ENCODE measurements around the gene ZGPAT.

GRCh38 chr20:63664861-63665594, 42.8 kb upstream of the ZGPAT start:
- TF ChIP-seq CTCF (IDR thresholded peaks at IDR 0.05) (no peak), SIN3A (IDR thresholded peaks at IDR 0.05; ENCODE audit: borderline replicate concordance, insufficient read depth, low read depth, low read length) (no peak), POLR2AphosphoS5 (IDR thresholded peaks at IDR 0.05; ENCODE audit: low read depth, low read length) (no peak), TCF7L2 (IDR thresholded peaks at IDR 0.05; ENCODE audit: low read depth, low read length) (no peak)
- TF ChIP-seq, protein P1, sequence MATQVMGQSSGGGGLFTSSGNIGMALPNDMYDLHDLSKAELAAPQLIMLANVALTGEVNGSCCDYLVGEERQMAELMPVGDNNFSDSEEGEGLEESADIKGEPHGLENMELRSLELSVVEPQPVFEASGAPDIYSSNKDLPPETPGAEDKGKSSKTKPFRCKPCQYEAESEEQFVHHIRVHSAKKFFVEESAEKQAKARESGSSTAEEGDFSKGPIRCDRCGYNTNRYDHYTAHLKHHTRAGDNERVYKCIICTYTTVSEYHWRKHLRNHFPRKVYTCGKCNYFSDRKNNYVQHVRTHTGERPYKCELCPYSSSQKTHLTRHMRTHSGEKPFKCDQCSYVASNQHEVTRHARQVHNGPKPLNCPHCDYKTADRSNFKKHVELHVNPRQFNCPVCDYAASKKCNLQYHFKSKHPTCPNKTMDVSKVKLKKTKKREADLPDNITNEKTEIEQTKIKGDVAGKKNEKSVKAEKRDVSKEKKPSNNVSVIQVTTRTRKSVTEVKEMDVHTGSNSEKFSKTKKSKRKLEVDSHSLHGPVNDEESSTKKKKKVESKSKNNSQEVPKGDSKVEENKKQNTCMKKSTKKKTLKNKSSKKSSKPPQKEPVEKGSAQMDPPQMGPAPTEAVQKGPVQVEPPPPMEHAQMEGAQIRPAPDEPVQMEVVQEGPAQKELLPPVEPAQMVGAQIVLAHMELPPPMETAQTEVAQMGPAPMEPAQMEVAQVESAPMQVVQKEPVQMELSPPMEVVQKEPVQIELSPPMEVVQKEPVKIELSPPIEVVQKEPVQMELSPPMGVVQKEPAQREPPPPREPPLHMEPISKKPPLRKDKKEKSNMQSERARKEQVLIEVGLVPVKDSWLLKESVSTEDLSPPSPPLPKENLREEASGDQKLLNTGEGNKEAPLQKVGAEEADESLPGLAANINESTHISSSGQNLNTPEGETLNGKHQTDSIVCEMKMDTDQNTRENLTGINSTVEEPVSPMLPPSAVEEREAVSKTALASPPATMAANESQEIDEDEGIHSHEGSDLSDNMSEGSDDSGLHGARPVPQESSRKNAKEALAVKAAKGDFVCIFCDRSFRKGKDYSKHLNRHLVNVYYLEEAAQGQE (IDR thresholded peaks at IDR 0.05; ENCODE audit: insufficient read depth in 1 of 2, low read depth in 2 of 2, low read length in 1 of 2), result no peak

Measured in Panc1 (cell line).